Activated gamma-delta T cell (primary cell): ENCODE data around the gene PDGFC.

Source experiments
- DNase-seq: peaks from one replicate; lab custom pipeline; 2025; lab: John Stamatoyannopoulos, UW

The PDGFC gene

DNA sequence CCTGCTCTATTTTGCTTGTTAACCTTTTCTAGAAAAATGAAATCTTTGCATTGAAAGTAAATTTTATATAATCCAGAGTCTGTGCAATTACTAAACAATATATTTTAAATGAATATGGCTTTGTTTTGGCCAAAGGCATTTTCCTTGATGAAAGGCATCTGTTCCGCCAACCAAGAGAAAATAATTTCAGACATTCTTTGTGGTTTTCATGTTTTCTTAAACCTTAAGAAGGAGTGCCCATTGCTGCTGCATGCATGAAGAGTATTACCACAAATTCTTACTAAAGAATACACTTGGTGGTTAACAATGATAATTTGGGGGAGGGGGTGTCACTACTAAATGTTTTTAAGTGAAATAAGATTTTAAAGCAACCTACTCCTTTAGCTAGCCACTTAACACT, 2.7 kb upstream of the PDGFC start:
- no peak for DNase-seq

DNA sequence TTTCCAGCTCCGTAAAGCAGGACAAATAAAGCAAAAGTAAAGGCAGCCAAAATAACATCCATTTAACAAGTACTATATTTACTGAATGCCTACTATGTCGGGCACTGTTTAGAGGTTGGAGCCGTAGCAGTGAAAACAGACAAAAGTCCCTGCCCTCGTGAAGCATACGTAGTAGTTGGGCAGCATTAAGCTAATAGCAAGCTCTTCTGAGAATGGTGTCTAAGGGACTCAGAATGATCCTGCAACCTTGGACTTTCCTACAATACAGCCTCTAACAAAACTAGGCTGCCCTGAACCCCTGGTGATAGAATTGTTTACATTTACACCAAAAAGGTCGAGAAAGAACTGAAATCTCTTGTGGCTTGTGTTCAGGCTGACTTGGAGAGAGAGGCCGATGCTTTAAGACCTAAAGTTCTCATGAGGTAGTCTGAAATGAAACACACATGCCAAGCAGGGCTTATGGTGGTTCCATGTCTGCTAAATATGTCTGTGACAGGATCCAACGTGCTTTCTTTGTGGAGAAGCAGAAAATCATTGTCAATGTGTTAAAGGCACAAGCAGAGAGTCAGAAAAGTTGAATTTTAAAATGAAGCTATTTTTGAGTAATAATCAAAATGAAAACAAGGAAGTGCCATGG, 898 bp upstream of the PDGFC start:
- DNase-seq: no peak

GRCh38 chr4:156971165-156971675, 379 bp downstream of the PDGFC start:
- no peak for DNase-seq

DNA sequence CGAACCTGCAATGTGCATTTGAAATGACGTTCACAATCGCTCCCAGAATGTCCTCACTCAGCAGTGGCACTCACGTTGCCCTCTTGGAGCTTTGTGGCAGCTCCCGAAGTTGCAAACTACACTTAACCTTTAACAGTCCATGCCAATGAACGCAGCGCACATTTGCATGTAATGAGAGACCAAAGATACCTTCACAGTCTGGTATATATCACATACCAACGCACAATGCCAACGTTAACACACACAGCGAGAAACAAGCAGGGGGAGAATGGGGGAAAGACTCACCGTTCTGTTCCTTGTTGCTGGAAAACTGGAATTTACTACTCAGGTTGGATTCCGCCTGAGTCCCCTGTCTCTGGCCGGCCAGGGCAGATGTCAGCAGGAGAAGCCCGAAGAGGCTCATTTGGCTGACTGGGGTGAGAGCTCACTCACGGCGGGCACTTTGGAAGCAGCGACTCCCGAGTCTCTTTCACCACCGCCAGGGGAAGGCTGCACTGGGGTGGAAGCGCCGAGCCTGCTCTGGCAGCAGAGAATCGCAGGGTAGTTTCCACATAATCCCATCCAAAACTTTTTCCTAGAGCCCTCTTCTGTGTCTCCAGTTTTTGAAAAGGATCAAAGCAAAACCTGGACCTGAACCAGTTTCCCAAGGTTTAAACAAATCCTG, 966 bp downstream of the PDGFC start:
- DNase-seq: no peak

GRCh38 chr4:156969911-156970310, 1.7 kb downstream of the PDGFC start:
- DNase-seq: no peak

DNA sequence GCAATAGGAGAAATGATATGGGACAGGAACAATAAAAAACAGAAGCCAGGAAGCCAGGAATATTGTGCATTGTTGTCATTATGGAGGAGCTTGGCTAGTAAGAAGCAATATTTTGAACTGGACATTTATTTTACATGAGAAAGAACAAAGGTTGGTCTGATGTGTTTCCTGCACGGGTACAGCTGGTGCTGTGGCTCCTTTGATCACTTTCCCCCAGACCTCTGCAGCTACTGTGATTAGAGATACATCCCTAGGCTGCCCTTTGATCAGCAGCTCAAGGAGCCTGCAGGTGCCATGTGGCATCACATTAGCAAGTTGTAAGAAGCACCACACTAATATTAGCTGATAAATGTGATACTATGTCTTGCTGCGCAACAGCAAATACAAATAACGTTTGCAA, 2.5 kb downstream of the PDGFC start:
- DNase-seq: no peak

DNA sequence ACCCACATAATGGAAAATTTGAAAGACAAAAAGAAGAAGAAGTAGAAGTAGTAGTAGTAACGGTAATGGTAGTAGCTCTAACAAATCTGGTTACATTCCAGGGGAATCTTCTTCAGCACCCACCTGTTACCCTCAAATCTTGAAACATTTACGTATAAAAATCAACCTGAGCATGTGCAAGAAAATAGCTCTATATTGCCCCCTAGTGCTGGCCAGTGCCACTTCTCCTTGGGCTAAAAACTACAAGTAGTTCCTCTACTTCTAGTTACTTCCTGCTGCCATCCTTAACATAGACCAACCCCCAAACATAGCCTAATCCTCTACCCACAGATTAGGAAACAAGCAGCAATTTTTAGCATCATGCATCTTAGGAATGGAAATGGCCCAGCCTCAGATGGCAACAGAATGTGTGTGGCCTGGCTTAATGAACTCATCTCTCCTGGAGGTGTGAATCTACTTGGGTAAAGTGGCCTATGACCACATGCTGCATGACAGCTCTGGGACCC, 3.1 kb downstream of the PDGFC start:
- no peak for DNase-seq

DNA sequence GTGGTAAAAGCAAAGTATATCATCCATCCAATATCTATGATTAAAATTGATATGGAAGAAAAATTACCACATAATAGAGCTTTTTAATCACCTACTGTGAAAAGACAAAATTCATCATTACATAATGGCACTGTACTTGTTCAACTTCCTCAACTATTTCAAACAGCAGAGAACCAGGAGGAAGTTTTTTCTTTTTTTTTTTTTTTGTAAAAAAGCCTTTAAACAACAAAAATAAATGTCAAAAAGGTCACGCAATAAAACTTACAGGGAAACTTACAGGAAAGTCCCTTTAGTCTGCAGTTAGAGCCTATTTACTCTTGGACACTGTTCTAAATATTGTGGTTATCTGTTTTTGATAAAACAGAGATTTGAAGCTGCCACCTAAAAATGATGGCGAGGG, 4.8 kb downstream of the PDGFC start:
- no peak for DNase-seq

- DNase-seq: no peak
Measured at GRCh38 chr4:156963419-156963818, 8.2 kb downstream of the PDGFC start.

GRCh38 chr4:156962528-156962974, 9.0 kb downstream of the PDGFC start:
- DNase-seq: no peak

- no peak for DNase-seq
Measured at GRCh38 chr4:156962058-156962358, 9.6 kb downstream of the PDGFC start.

DNA sequence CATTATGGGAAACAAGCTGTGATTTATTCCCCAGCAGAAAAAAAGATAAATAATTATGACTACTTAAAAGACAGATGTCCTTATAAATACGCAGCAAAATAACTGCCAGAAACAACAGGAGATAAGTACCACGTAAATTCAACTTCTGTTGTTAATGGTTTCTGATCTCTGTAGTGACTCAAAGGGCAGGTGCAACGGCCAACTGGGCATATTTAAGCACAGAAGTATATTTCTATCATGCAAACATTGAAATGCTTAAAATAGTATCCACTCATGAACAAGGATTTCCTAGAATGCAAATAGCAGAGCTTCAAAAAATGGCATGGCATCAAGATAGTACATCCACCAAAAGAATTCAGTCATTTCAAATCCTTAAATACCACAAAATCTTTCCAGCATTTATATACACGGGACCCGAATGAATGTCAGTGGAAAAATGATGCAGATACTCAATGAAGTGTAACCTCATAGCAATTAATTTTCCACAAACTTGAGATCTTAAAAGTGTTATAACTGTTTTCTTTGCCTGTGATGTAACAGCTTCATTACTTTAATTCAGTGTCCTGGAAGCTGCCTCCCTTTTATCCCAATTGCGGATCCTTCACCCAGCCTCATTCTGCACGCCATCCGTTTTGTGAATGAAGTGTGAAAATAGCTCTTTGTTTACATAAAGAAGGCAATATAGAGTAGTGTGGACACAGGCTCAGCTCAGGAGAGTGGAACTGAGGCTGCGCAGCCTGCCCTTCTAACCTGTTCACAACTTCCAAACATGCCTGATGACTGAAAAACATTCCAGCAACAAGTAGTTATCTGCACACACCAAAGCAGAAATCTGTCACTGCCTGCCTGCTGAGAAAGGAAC, 10.2 kb downstream of the PDGFC start:
- DNase-seq: no peak

DNA sequence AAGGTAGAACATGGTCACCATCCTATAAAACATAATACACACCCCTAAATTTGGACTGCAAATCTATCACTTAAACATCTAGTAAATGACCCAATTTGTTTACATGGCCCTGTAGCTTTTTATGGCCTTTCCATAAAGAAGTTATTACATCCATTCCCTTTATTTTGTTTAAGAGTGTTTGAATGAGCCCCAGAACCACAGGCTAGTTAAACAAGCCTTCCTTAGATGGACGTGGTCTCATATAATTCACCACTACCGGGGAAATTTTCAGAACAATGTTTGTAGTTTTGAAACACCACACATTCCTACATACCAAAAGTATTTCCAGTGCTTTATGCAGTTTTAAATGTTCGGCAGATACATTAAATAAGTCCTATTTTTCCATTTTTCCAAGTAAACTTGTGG, 12.3 kb downstream of the PDGFC start:
- no peak for DNase-seq

DNA sequence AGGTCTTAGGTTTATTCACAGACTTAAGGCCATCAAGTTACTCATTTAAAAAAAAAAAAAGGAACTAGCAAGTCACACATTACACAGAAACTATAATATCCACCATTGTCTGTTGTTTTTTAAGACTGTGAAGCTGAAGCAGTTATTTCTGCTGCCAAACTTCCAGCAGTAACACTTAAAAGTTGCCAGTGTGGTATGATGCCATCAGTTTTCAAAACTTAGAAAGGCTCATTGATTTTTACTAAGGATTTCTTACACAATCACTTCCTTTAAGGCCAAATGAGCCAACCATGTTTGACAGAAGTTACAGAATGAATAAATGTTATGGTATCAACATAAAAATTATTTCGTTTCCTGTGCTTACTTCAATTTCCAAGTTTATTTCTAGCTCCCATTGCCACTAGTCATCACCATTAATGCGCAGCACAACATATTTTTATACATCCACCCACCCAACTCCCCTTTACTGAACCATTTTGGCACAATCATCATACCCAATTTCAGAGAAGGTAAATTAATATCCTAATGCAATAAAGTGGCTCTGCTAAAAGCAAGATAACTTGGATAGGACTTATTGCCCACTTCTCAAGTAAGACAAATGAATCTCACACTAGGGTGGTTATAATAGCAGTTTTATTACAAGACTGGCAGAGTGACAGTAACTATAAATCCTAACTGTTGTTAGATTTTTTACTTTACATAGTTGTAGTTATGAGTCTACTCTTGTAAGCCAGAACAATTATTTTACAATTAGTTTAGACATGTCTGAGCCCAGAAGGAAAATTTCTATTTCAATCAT, 13.1 kb downstream of the PDGFC start:
- no peak for DNase-seq

DNA sequence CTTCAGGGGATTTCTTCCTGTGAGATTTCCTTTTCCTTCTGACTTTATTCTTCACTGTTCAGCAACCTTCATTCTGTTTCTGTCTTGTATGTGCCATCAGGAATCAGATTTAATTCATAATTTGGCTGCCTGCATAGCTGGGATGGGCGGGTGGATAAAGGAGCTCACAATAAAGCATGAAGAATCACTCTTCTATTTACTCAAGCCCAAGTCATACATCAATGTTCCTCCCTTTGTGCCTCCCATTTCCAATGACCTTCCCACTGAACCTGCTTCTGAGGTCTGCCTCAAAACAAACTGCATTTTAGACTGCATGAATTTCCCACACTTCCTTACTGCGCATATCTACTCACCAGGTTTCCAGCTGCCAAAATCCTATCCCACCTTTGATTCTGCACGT, 14.0 kb downstream of the PDGFC start:
- DNase-seq: no peak

- DNase-seq: no peak
Measured at GRCh38 chr4:156956826-156957368, 14.7 kb downstream of the PDGFC start.

- no peak for DNase-seq
Measured at GRCh38 chr4:156956359-156956758, 15.2 kb downstream of the PDGFC start.

DNA sequence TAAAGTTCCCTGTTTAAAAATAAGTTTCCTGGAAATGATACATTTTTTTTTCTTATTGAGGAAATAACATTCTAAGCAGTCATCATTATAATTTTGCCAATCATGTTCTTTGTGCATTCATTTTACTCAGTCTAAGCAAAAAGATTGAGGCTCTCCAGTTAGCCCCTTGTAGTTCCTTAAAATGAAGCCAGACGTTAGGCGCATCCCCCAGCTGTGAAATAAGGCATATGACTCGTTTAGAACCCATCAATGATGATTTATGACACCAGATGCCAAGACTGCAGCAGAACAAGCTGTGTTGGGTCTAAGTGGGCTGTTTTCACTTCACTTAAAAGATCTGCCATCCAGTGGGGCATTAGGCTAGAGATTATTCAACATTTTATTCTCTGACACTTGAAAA, 17.0 kb downstream of the PDGFC start:
- no peak for DNase-seq

DNA sequence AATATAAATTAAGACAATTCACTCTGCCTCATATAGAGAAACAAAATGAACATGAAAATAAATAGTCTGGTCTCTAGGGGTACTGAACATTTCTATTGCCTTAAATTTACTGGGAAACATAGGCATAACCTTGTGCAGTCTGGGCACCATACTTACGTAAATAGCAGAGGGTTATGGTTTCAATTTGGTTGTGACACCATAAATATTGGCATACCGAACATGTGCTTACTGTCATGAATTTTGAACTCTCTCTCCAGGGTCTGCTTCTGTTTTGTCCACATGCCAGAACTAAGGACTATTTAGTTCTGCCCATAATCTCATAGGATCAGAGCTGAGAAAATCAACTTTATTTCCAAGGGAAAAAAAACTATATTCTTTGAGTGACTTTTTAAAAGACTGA, 17.6 kb downstream of the PDGFC start:
- DNase-seq: no peak

DNA sequence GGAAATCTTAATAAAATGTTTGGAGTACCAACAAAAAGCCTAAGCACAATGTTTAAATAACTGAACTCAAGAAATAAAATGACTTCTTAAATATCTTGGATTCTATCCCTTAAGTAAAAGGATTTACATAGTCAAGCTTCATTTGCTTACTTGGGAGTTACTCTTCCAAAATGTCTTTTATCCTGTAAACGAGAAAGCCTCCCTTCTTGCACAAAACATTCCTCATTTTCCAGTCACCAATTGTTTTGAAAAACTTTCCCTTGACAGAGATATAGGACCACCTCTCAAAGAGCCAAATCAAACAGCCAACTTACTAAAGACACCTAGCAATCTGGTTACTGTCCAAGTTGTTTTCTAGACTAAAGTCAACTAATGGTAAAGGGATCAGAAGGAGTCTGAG, 18.6 kb downstream of the PDGFC start:
- no peak for DNase-seq

GRCh38 chr4:156952078-156952759, 19.4 kb downstream of the PDGFC start:
- no peak for DNase-seq
